ENCODE data around the gene SUMO2.

- no peak for TF ChIP-seq EZH2 (IDR thresholded peaks at IDR 0.05; ENCODE audit: insufficient read depth, poor library complexity, severe bottlenecking)
- TF ChIP-seq EZH2phosphoT487 (IDR thresholded peaks at IDR 0.05; ENCODE audit: insufficient read depth, low read depth) = no peak
These were observed 25.4 kb upstream of the SUMO2 start for GRCh38 chr17:75208161-75208560.
